ENCODE data around the gene TFDP2. TPM values are rescaled to one million over a fixed set of nuclear protein-coding genes. Genes with fewer than 3 reads are reported as not detected.

TFDP2 gene
- total RNA-seq, 1 experiment from 2014 or later: 76.0 TPM

DNA sequence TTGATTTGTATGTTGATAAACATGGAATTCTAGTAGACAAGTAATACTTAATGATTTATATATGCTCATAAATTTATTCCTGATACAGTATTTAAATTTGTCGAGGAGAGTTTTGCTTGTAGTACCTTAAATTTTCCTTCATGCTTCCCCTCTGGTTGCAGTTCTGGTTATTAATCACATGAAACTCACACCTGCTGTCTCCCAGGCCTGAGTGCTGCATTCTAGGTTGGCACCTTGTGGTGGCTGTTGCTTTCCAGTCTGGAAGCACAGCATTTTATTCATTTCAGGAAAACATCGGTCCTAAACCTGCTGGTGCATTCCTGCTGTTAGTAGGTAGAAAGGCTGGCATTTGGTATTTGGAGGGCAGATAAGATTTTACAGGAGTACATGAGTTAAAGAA is 228.0 kb downstream of the TFDP2 start:
- no peak overlapping the region for H3K4me2 ChIP-seq (ENCODE audit: insufficient read depth, insufficient read length, low read length)
- no peaks in the 10 kb centered on the region; a peak in 1 of 5 replicates for H3K9me3 Mint-ChIP-seq
- H3K14ac ChIP-seq (ENCODE audit: insufficient read depth, low read length): no peak overlapping the region

More for the DNA sequence above, 228.0 kb downstream of the TFDP2 start:
- Histone ChIP-seq H4K8ac (replicated peaks; ENCODE audit: insufficient read length, low read depth, low read length) (no peak overlapping the region), H2AK5ac (ENCODE audit: insufficient read length, low read length) (no peak overlapping the region), H4K91ac (ENCODE audit: insufficient read length, low read depth, low read length) (no peak overlapping the region), H3K23ac (ENCODE audit: insufficient read length, low read depth, low read length) (no peak overlapping the region), H3K9me3 (ENCODE audit: control insufficient read depth, low read depth, low read length) (no peaks in the 10 kb centered on the region), H2BK12ac (ENCODE audit: insufficient read length, low read depth, low read length) (no peak overlapping the region), H2BK5ac (ENCODE audit: insufficient read length, low read length) (no peak overlapping the region), H2BK120ac (ENCODE audit: low read depth, low read length, poor library complexity, severe bottlenecking) (no peak overlapping the region), H3K23me2 (ENCODE audit: insufficient read length, low read depth, low read length, poor library complexity, severe bottlenecking) (no peaks in the 10 kb centered on the region), H3K79me1 (ENCODE audit: insufficient read depth, low read depth, low read length, poor library complexity, severe bottlenecking) (no peaks in the 10 kb centered on the region), H2AFZ (ENCODE audit: low read length) (no peak overlapping the region), H2BK20ac (ENCODE audit: low read depth, low read length, poor library complexity, severe bottlenecking) (no peak overlapping the region), H4K20me1 (ENCODE audit: control insufficient read depth, insufficient read depth, insufficient read length) (no peaks in the 10 kb centered on the region), H3K9ac (ENCODE audit: extremely low read depth, insufficient read length, low read length) (no peak overlapping the region), H3K27me3 (ENCODE audit: insufficient read depth, low read length) (no peaks in the 10 kb centered on the region), H3K56ac (ENCODE audit: insufficient read length, low read depth, low read length) (no peak overlapping the region), H3K4me1 (ENCODE audit: insufficient read depth, low read length) (no peaks in the 10 kb centered on the region), H3K4ac (ENCODE audit: low read depth, low read length) (no peak overlapping the region), H3K18ac (ENCODE audit: insufficient read length, low read depth, low read length) (no peak overlapping the region), H4K5ac (ENCODE audit: insufficient read length, low read depth, low read length) (no peak overlapping the region), H3T11ph (ENCODE audit: low read length) (no peak overlapping the region), H3K27ac (ENCODE audit: insufficient read length, low read depth, low read length) (no peak overlapping the region), H2BK15ac (ENCODE audit: low read depth, low read length) (no peak overlapping the region), H3K79me2 (ENCODE audit: insufficient read depth, low read length) (no peaks in the 10 kb centered on the region)
- TF ChIP-seq, protein P1, sequence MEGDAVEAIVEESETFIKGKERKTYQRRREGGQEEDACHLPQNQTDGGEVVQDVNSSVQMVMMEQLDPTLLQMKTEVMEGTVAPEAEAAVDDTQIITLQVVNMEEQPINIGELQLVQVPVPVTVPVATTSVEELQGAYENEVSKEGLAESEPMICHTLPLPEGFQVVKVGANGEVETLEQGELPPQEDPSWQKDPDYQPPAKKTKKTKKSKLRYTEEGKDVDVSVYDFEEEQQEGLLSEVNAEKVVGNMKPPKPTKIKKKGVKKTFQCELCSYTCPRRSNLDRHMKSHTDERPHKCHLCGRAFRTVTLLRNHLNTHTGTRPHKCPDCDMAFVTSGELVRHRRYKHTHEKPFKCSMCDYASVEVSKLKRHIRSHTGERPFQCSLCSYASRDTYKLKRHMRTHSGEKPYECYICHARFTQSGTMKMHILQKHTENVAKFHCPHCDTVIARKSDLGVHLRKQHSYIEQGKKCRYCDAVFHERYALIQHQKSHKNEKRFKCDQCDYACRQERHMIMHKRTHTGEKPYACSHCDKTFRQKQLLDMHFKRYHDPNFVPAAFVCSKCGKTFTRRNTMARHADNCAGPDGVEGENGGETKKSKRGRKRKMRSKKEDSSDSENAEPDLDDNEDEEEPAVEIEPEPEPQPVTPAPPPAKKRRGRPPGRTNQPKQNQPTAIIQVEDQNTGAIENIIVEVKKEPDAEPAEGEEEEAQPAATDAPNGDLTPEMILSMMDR (conservative IDR thresholded peaks at IDR 0.05): no peak
- no peak overlapping the region for H3K27ac Mint-ChIP-seq
- H3K27me3 Mint-ChIP-seq (ENCODE audit: low read depth): no peaks in the 10 kb centered on the region
- no peaks in the 10 kb centered on the region for H3K4me1 Mint-ChIP-seq
- H3K36me3 Mint-ChIP-seq (ENCODE audit: insufficient read depth in 1 of 3, low read depth in 3 of 3): peaks cover 48 to 83% (median 78%) of the 10 kb centered on the region in 3 experiments
- no peak overlapping the region for H3K4me3 Mint-ChIP-seq
- no CpG with 5 or more reads among the region's 2 CpGs for WGBS (ENCODE audit: extremely low coverage, insufficient read length, low lambda C conversion rate)
- DNase-seq: no peak
